T-helper 1 cell (primary cell): Measurements from ENCODE around the gene TAS2R3.
"Not testable (repeated sequence)": the region's sequence is repeated elsewhere in the genome, so short reads cannot be mapped to it uniquely, and the experiment has no call there.

Experiments used
- DNase-seq, 5 donors: peaks; one replicate each; pipeline ENCODE4 v3.0.0-alpha.2; 2012 to 2020
- total RNA-seq, 4 donors: gene quantifications; one replicate each; lab custom pipeline; 2026; lab: John Stamatoyannopoulos, UW

TAS2R3 gene
- 0 to 0.80 (median 0.19) reads per million in 4 donors for total RNA-seq

GRCh38 chr7:141763797-141764196, at the start of gene TAS2R3:
TSS of gene TAS2R3 (plus strand) at chr7:141764097. CDS start at chr7:141764159, 62 bp downstream.
- no peak for DNase-seq

GRCh38 chr7:141714571-141714970, 49.3 kb upstream of the TAS2R3 start:
- DNase-seq, result no peak

GRCh38 chr7:141715018-141715417, 48.9 kb upstream of the TAS2R3 start:
- DNase-seq, result no peak

- no peak for DNase-seq
Observed at GRCh38 chr7:141715794-141716689, 47.9 kb upstream of the TAS2R3 start.

- DNase-seq, result no peak
Observed at GRCh38 chr7:141717450-141717849, 46.4 kb upstream of the TAS2R3 start.

- DNase-seq, result no peak
Observed at GRCh38 chr7:141722529-141722928, 41.4 kb upstream of the TAS2R3 start.

- DNase-seq, result no peak
Observed at GRCh38 chr7:141729020-141729419, 34.9 kb upstream of the TAS2R3 start.

- no peak for DNase-seq
Observed at GRCh38 chr7:141731476-141732149, 32.3 kb upstream of the TAS2R3 start.

- peak in 1 of 5 donors; percentile 21 for DNase-seq
Observed at GRCh38 chr7:141737118-141737835, 26.6 kb upstream of the TAS2R3 start.

GRCh38 chr7:141737836-141738591, 25.9 kb upstream of the TAS2R3 start, which contains the start of gene SSBP1:
TSS of gene SSBP1 (plus strand) at chr7:141738358. CDS start at chr7:141739167, 809 bp downstream.
- DNase-seq, result peak; percentile 77 to 97 (median 86)

GRCh38 chr7:141738592-141739013, 25.3 kb upstream of the TAS2R3 start:
- DNase-seq, result no peak

- DNase-seq, result no peak
Observed at GRCh38 chr7:141739250-141739649, 24.6 kb upstream of the TAS2R3 start.

GRCh38 chr7:141742229-141742628, 21.7 kb upstream of the TAS2R3 start:
- DNase-seq, result no peak

GRCh38 chr7:141744131-141744530, 19.8 kb upstream of the TAS2R3 start:
- no peak for DNase-seq

GRCh38 chr7:141748396-141748795, 15.5 kb upstream of the TAS2R3 start:
- no peak for DNase-seq

GRCh38 chr7:141751904-141752303, 12.0 kb upstream of the TAS2R3 start:
- DNase-seq, result not testable (repeated sequence)

- no peak for DNase-seq
Observed at GRCh38 chr7:141752634-141753033, 11.3 kb upstream of the TAS2R3 start.

- peak in 1 of 5 donors; percentile 7 for DNase-seq
Observed at GRCh38 chr7:141754939-141755338, 9.0 kb upstream of the TAS2R3 start.

GRCh38 chr7:141770083-141770583, 6.2 kb downstream of the TAS2R3 start:
- DNase-seq, result not testable (repeated sequence)

- DNase-seq, result no peak
Observed at GRCh38 chr7:141776374-141776773, 12.5 kb downstream of the TAS2R3 start, which contains the start of gene TAS2R4. TSS of gene TAS2R4 (plus strand) at chr7:141776674. CDS start at chr7:141778489, 1,815 bp downstream.

GRCh38 chr7:141785706-141786552, 22.0 kb downstream of the TAS2R3 start:
- peak in 2 of 5 donors; percentile 6 to 48 for DNase-seq
